NT2/D1 (cell line): ENCODE results near the gene CYP1A2.

Experiments
- SUZ12 ChIP-seq: IDR thresholded peaks from 2 replicates; pipeline ENCODE4 v1.6.1; 2011; ENCODE audit not compliant: insufficient read length, insufficient read depth; ENCODE audit errors: extremely low read depth
- YY1 ChIP-seq: IDR thresholded peaks from 2 replicates; pipeline ENCODE4 v1.6.1; 2011; ENCODE audit not compliant: insufficient read length, insufficient read depth
- ZNF274 ChIP-seq: IDR thresholded peaks from 2 replicates; pipeline ENCODE4 v1.6.1; 2011; ENCODE audit warnings: mild to moderate bottlenecking, low read depth, low read length

DNA sequence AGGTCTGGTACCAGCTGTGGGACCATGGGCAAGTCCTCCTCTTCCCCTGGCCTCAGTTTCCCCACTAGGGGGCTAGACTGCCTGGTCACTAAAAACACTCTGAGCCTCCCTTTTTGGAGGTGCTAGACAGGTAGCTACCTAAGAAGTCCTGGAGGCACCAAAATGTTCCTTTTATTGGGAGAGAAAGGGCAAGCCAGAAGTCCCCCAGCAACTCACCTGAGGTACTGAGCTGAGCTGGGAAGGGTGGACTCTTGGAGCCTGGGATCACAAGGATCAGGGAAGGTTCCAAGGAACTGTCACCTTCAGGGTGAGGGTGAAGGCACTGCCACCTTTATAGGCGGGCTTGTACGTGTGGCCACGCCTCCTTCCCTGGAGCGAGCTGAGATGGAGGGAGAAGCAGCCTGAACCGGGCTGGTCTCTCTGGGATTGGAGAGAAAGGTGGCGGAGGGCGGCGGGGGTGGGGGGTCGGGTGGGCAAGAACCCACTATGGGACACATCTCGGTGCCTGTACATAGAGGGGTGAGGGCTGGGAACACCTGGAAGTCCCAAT lies 23.3 kb upstream of the CYP1A2 start, which contains the start of gene CYP1A1:
- TF ChIP-seq SUZ12 (no peak), YY1 (no peak), ZNF274 (no peak)
